ENCODE data around the gene MARCHF10.

The MARCHF10 gene

GRCh38 chr17:62671553-62671952, 136.6 kb downstream of the MARCHF10 start:
- DNase-seq (ENCODE audit: low spot score) = no peak
- no peak for TF ChIP-seq CTCF (IDR thresholded peaks at IDR 0.05)
- Histone ChIP-seq H3K4me3 (no peak overlapping the region), H3K27ac (no peak overlapping the region)

- DNase-seq (ENCODE audit: low spot score) = no peak
- TF ChIP-seq CTCF (IDR thresholded peaks at IDR 0.05) = no peak
- no peak overlapping the region for H3K4me3 ChIP-seq
- no peak overlapping the region for H3K27ac ChIP-seq
These were observed 137.8 kb downstream of the MARCHF10 start for GRCh38 chr17:62670202-62670821.

GRCh38 chr17:62668091-62668804, 139.9 kb downstream of the MARCHF10 start:
- no peak for TF ChIP-seq CTCF (IDR thresholded peaks at IDR 0.05)

GRCh38 chr17:62666801-62667591, 141.1 kb downstream of the MARCHF10 start:
- no peak overlapping the region for H3K4me3 ChIP-seq
- no peak for TF ChIP-seq CTCF (IDR thresholded peaks at IDR 0.05)
- no peak for DNase-seq (ENCODE audit: low spot score)
- H3K27ac ChIP-seq = no peak overlapping the region

More at GRCh38 chr17:62668091-62668804, 139.9 kb downstream of the MARCHF10 start:
- H3K27ac ChIP-seq = no peak overlapping the region
- no peak for DNase-seq (ENCODE audit: low spot score)
- H3K4me3 ChIP-seq = no peak overlapping the region

GRCh38 chr17:62666061-62666800, 141.9 kb downstream of the MARCHF10 start:
- DNase-seq (ENCODE audit: low spot score) = no peak
- TF ChIP-seq CTCF (IDR thresholded peaks at IDR 0.05) = no peak
- Histone ChIP-seq H3K27ac (no peak overlapping the region), H3K4me3 (no peak overlapping the region)

- TF ChIP-seq CTCF (IDR thresholded peaks at IDR 0.05) = no peak
- no peak overlapping the region for H3K27ac ChIP-seq
- DNase-seq (ENCODE audit: low spot score) = no peak
- no peak overlapping the region for H3K4me3 ChIP-seq
These were observed 142.5 kb downstream of the MARCHF10 start for GRCh38 chr17:62665599-62665998.
